DMS53 (cell line): ENCODE results near the gene ADGRV1.
A peak's percentile ranks its signal among the peaks of the same experiment; 100 is the strongest.
"Not testable (repeated sequence)": the region's sequence is repeated elsewhere in the genome, so short reads cannot be mapped to it uniquely, and the experiment has no call there.

Experiments
- DNase-seq: peaks from one replicate; lab custom pipeline; 2025; lab: John Stamatoyannopoulos, UW

The ADGRV1 gene

GRCh38 chr5:90949469-90950358, 391.1 kb downstream of the ADGRV1 start:
- peak; percentile 75 for DNase-seq

GRCh38 chr5:90955001-90955635, 396.5 kb downstream of the ADGRV1 start:
- peak; percentile 33 for DNase-seq

- DNase-seq: peak; percentile 26
These were observed 398.0 kb downstream of the ADGRV1 start for GRCh38 chr5:90956511-90957097.

GRCh38 chr5:90957906-90958305, 399.3 kb downstream of the ADGRV1 start:
- DNase-seq: no peak

GRCh38 chr5:90959262-90959661, 400.7 kb downstream of the ADGRV1 start:
- no peak for DNase-seq

- DNase-seq: no peak
These were observed 403.9 kb downstream of the ADGRV1 start for GRCh38 chr5:90962481-90962880.

GRCh38 chr5:90965110-90965685, 406.6 kb downstream of the ADGRV1 start:
- DNase-seq: no peak

- no peak for DNase-seq
These were observed 408.8 kb downstream of the ADGRV1 start for GRCh38 chr5:90967443-90967842.

GRCh38 chr5:90967851-90968250, 409.3 kb downstream of the ADGRV1 start:
- no peak for DNase-seq

- no peak for DNase-seq
These were observed 409.7 kb downstream of the ADGRV1 start for GRCh38 chr5:90968319-90968718.

- not testable (repeated sequence) for DNase-seq
These were observed 411.3 kb downstream of the ADGRV1 start for GRCh38 chr5:90969945-90970344.

GRCh38 chr5:90981177-90981576, 422.6 kb downstream of the ADGRV1 start:
- DNase-seq: no peak

GRCh38 chr5:90981821-90982220, 423.2 kb downstream of the ADGRV1 start:
- DNase-seq: no peak

GRCh38 chr5:90982576-90982975, 424.0 kb downstream of the ADGRV1 start:
- DNase-seq: no peak

GRCh38 chr5:90983148-90983547, 424.6 kb downstream of the ADGRV1 start:
- no peak for DNase-seq

- DNase-seq: no peak
These were observed 425.1 kb downstream of the ADGRV1 start for GRCh38 chr5:90983711-90984124.

- DNase-seq: no peak
These were observed 426.7 kb downstream of the ADGRV1 start for GRCh38 chr5:90985341-90985740.

- no peak for DNase-seq
These were observed 429.1 kb downstream of the ADGRV1 start for GRCh38 chr5:90987726-90988125.

GRCh38 chr5:90991201-90991600, 432.6 kb downstream of the ADGRV1 start:
- no peak for DNase-seq

- DNase-seq: no peak
These were observed 436.2 kb downstream of the ADGRV1 start for GRCh38 chr5:90994796-90995195.

GRCh38 chr5:90996089-90996488, 437.5 kb downstream of the ADGRV1 start:
- DNase-seq: no peak

GRCh38 chr5:90997082-90997481, 438.5 kb downstream of the ADGRV1 start:
- no peak for DNase-seq

- DNase-seq: no peak
These were observed 442.1 kb downstream of the ADGRV1 start for GRCh38 chr5:91000743-91001142.
